Heart right ventricle (tissue), 16 donors: ENCODE results near the gene RAB31. TPM values are rescaled to one million over a fixed set of nuclear protein-coding genes. Genes with fewer than 3 reads are reported as not detected.
A peak's percentile ranks its signal among the peaks of the same experiment; 100 is the strongest.

Source experiments
- ATAC-seq, 8 donors: fragments of 200-7000 bp; cut with Tn5 transposase; one replicate each; pipeline ENCODE4 v1.9.1; 2020; ENCODE audit warnings: mild to moderate bottlenecking in 8 of 8, moderate library complexity in 8 of 8, moderate number of reproducible peaks in 1 of 8
- DNase-seq, 2 donors: peaks; one replicate each; pipeline ENCODE4 v3.0.0-alpha.2; 2020
- H3K27ac ChIP-seq, 10 donors: fragments of 200-600 bp; sonication (generic) in 2 of 10; one replicate each; pipeline versions ENCODE4 v1.5.0 to v1.8.0; 2020 to 2022; ENCODE audit warnings: mild to moderate bottlenecking in 3 of 10
- H3K27me3 ChIP-seq, 7 donors: fragments of 200-600 bp; one replicate each; pipeline ENCODE4 v1.8.0; 2021 to 2022; ENCODE audit warnings: mild to moderate bottlenecking in 2 of 7
- H3K36me3 ChIP-seq, 9 donors: fragments of 200-600 bp; sonication (generic) in 1 of 9; one replicate each; pipeline versions ENCODE4 v1.5.0 to v1.8.0; 2020 to 2022; ENCODE audit warnings: mild to moderate bottlenecking in 2 of 9
- H3K4me1 ChIP-seq, 9 donors: fragments of 200-600 bp; sonication (generic) in 1 of 9; one replicate each; pipeline versions ENCODE4 v1.5.0 to v1.8.0; 2020 to 2022; ENCODE audit warnings: mild to moderate bottlenecking in 4 of 9
- H3K4me3 ChIP-seq, 10 donors: fragments of 200-600 bp; sonication (generic) in 2 of 10; one replicate each; pipeline versions ENCODE4 v1.5.0 to v1.8.0; 2020 to 2022; ENCODE audit warnings: mild to moderate bottlenecking in 7 of 10, moderate library complexity in 2 of 10
- H3K9me3 ChIP-seq, 11 donors: fragments of 200-600 bp in 10 of 11; sonication (generic) in 2 of 11; one replicate each; pipeline versions ENCODE4 v1.5.0 to v1.8.0; 2013 to 2022; ENCODE audit warnings: mild to moderate bottlenecking in 2 of 11, control low read depth in 1 of 11, moderate library complexity in 1 of 11
- CTCF ChIP-seq, 9 donors: fragments of 200-600 bp; sonication (generic) in 2 of 9; IDR thresholded peaks; one replicate each; pipeline versions ENCODE4 v1.5.0 to v1.8.0; 2021 to 2022; ENCODE audit warnings: antibody characterized with exemption in 9 of 9, mild to moderate bottlenecking in 5 of 9, moderate library complexity in 1 of 9
- WGBS, 2 donors: extraction: QIAGEN DNeasy Blood & Tissue Kit; methylation state at CpG; one replicate each; pipeline ENCODE4 v1.1.7; 2013; ENCODE audit warnings: inconsistent platforms in 1 of 2; 5-methylcytosine and 5-hydroxymethylcytosine counted together
- intact Hi-C, 10 donors: fragments of 100-400 bp; cut with DNase I; formaldehyde crosslinking; loops; one replicate each; pipeline versions ENCODE4 v1.11.1 to v1.14.2; 2022
- polyA plus RNA-seq, 2 donors: library from polyadenylated mRNA; stranded (reverse); fragments of 200-250 nt; gene quantifications; one replicate each; pipeline ENCODE4 v1.2.3, GENCODE V29; 2013
- total RNA-seq, 10 donors: library from RNA; stranded (reverse); fragmentation: NEBNext Ultra II Directional in 3 of 10; extraction: Animal tissue kit (Norgen Biotek cat#: 25700) in 3 of 10; gene quantifications; one replicate each; pipeline versions ENCODE4 v1.2.1 to v1.2.4, GENCODE V29; 2021 to 2023
- donor health status: Arrhythmogenic right ventricular cardiomyopathy.
- donor health status: ischemic (EF 13 %, LVEDD 7.1; RV severe dilation, severe dysfunction).
- donor health status: healthy with polysubstance abuse.
- donor health status: DM: no; HTN: yes; CAD: no.
- donor health status: DM: no; HTN: no; CAD: no.
- donor health status: ischemic (EF 25% LVEDD 6.9; RV normal size, moderate dysfunction).
- donor health status: ischemic (EF 25% LVEDD 5.7; RV mildly dilated, moderate dysfunction).
- donor health status: healthy.
- donor health status: DM: yes; HTN: yes; CAD: no.
- donor health status: Ischemic cardiomyopathy.
- donor health status: ischemic (EF 35%, LVEDD 5.7; RV mildly dilated, moderate dysfunction).
- donor health status: nonischemic (EF 11% LVEDD 7.7; RV severe dilation, severe dysfunction).
- donor health status: DM: yes; HTN: yes; CAD: no.
- donor health status: PGD.
- donor health status: ischemic (EF 29% LVEDD 5.4; RV normal size, mild dysfunction).
- donor health status: nonischemic (EF 23%, LVEDD 6.1; RV moderate dilation, normal function).

Gene RAB31
- total and polyA plus RNA-seq, 12 donors, result 4.5 to 47.8 (median 16.6) TPM

GRCh38 chr18:9682572-9682971 lies 25.5 kb upstream of the RAB31 start:
- 95 to 96% methylated on average over 1 of the region's 1 CpG for WGBS, 2 donors
- intact Hi-C loops, result loop anchor here in 6 of 10 donors (5.0 to 10.0 kb wide), 5 partner anchors 70 to 272 kb away; partner anchors contain the start of gene PPP4R1 (in 1 of the 6)
- Histone ChIP-seq H3K27me3 (no peaks in the 10 kb centered on the region), H3K4me1 (peaks cover 0 to 36% (median 22%) of the 10 kb centered on the region in 9 donors), H3K9me3 (peaks cover 0 to under 1% (median 0%) of the 10 kb centered on the region in 11 donors), H3K4me3 (no peak overlapping the region), H3K27ac (no peak overlapping the region), H3K36me3 (no peaks in the 10 kb centered on the region)
- TF ChIP-seq CTCF (IDR thresholded peaks at IDR 0.05), result no peak
- ATAC-seq (no peak), DNase-seq (no peak)

- H3K27me3 ChIP-seq, result no peaks in the 10 kb centered on the region
- no peaks in the 10 kb centered on the region for H3K9me3 ChIP-seq
- WGBS, 2 donors, result 73 to 74% methylated on average over 9 of the region's 9 CpGs
- H3K27ac ChIP-seq, result peak overlapping the region in 8 of 10 donors; percentile 46 to 82 (median 70)
- H3K4me3 ChIP-seq, result no peak overlapping the region
- peaks cover 0 to 36% (median 22%) of the 10 kb centered on the region in 9 donors for H3K4me1 ChIP-seq
- intact Hi-C loops, result loop anchor here in 7 of 10 donors (2.0 to 10.0 kb wide), 6 partner anchors 71 to 271 kb away; partner anchors contain the start of gene PPP4R1 (in 1 of the 7)
- H3K36me3 ChIP-seq, result no peaks in the 10 kb centered on the region
- TF ChIP-seq CTCF (IDR thresholded peaks at IDR 0.05), result peak in 7 of 9 donors; percentile 16 to 60 (median 52)
- DNase-seq (peak in 1 of 2 donors; percentile 29), ATAC-seq (peak; percentile 44 to 87 (median 70))
Measured at GRCh38 chr18:9683418-9684396, 24.4 kb upstream of the RAB31 start.

DNA sequence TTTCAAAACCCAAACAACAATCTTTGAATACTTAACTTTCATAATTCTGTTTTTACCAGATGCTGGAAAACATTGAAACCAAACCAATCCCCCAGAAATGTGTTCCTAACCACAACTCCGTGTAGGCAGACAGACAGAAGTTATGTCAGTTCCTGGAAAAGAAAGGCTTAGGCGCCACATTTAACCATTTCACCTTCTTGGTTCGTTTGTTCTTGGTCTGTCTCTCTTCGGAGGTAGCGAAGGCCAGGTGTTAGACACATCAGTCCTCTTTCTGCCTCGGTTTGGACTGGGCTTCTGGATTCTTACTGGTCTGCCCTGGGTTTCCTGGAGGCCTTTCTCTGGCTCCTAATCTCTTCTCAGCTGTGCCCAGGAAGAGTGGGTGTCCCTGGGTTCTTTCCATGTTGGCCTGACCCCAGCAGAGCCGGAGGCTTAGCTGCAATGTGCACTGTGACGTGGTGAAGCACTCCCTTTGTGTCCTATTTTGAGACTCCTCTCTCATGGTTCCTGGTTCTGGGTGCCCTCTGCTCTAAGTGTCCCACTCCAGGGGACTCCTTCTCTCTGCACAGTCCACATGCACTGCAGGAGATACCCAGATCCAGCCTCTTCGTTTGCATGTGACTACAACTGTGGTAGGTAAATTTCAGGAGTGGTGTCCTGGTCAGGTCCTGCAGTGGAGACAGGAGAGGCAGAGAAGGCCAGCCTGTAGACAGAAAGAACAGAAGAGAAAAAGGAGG lies 23.1 kb upstream of the RAB31 start:
- no peak for TF ChIP-seq CTCF (IDR thresholded peaks at IDR 0.05)
- intact Hi-C loops, result loop anchor here in 8 of 10 donors (2.0 to 10.0 kb wide), 6 partner anchors 73 to 270 kb away; partner anchors contain the start of gene PPP4R1 (in 1 of the 8)
- Histone ChIP-seq H3K4me1 (peaks cover 0 to 36% (median 22%) of the 10 kb centered on the region in 9 donors), H3K4me3 (peak overlapping the region in 1 of 10 donors; percentile 13), H3K9me3 (no peaks in the 10 kb centered on the region), H3K36me3 (no peaks in the 10 kb centered on the region), H3K27me3 (no peaks in the 10 kb centered on the region), H3K27ac (peak overlapping the region; percentile 3 to 82 (median 70))
- WGBS, 2 donors, result 39 to 53% methylated on average over 9 of the region's 9 CpGs
- peak; percentile 63 to 98 (median 95) for ATAC-seq
- DNase-seq, result peak; percentile 50 to 69

- TF ChIP-seq CTCF (IDR thresholded peaks at IDR 0.05), result no peak
- H3K4me3 ChIP-seq, result no peak overlapping the region
- no peaks in the 10 kb centered on the region for H3K36me3 ChIP-seq
- H3K4me1 ChIP-seq, result peaks cover 0 to 36% (median 22%) of the 10 kb centered on the region in 9 donors
- peak overlapping the region; percentile 3 to 82 (median 70) for H3K27ac ChIP-seq
- intact Hi-C loops, result loop anchor here in 6 of 10 donors (2.0 to 10.0 kb wide), 4 partner anchors 85 to 269 kb away; no protein-coding TSS in a partner anchor
- no peaks in the 10 kb centered on the region for H3K27me3 ChIP-seq
- ATAC-seq (no peak), DNase-seq (no peak)
- 75 to 85% methylated on average over 4 of the region's 4 CpGs for WGBS, 2 donors
- no peaks in the 10 kb centered on the region for H3K9me3 ChIP-seq
Measured at GRCh38 chr18:9685615-9685890, 22.5 kb upstream of the RAB31 start.
